Myocyte (in vitro differentiated cells): ENCODE data around the gene NYAP1. TPM values are rescaled to one million over a fixed set of nuclear protein-coding genes. Genes with fewer than 3 reads are reported as not detected.

Experiments
- DNase-seq: peaks from one replicate; pipeline ENCODE4 v3.0.0-alpha.2; 2012; ENCODE audit warnings: low read depth
- total RNA-seq: library from RNA; depleted of rRNA; stranded (reverse); fragments of >200 nt; gene quantifications from 2 replicates; pipeline ENCODE4 v1.2.3, GENCODE V29; 2014

Gene NYAP1
- total RNA-seq, 1 donor from 2014 or later = not detected

DNA sequence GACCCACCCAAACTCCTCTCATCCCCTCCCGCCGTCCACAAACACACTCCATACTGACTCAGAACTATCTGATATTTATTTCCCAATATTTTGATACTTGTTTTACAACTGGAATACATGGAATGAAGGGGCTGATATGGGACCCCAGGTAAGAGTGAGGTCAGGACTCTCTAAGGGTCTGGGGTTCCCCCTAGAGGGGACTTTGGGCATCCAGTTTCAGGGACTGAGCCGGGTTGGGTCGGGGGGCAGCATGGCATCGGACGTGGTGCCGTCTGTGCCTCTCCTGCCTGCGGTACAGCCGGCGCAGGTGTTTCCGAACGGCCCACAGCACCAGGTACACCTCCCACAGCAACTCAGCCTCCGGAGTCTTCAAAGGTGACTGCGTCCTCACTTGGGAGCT lies 27.2 kb upstream of the NYAP1 start:
- no peak for DNase-seq

DNA sequence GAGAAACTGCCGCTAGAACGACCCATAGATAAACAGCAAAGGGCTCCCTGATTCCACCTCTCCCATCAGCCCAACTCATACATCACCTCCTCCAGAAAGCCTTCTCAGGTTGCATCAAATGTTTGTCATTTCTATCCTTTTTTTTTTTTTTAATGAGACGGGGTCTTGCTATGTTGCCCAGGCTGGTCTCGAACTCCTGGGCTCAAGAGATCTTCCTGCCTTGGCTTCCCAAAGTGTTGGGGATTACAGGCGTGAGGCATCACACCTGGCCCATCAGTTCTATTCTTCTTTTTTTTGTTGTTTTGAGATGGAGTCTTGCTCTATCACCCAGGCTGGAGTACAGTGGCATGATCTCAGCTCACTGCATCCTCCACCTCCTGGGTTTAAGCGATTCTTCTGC lies 26.7 kb upstream of the NYAP1 start:
- no peak for DNase-seq

DNA sequence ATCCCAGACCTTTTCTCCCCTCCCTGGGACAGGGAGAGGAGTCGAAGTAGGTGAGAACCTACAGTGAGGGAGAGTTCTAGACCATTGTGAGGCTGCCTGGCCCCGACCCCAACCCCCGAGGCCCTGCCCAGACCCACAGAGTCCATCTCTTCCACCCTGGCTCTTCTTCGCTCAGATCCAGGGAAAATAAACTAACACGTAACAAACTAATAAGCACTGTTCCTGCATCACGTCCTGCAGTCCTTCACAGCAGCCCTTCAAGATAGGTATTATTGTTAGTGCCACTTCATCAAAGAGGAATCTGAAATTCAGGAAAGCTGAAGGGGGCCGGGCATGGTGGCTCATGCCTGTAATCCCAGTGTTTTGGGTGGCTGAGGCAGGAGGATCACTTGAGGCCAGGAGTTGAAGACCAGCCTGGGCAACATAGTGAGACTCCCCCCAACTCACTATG lies 19.5 kb upstream of the NYAP1 start, which contains the start of gene SPACDR:
Gene SPACDR (minus strand): TSS at position 51 of the 451 bp plus-strand sequence. CDS start 235 bp downstream, outside the sequence.
- DNase-seq = no peak

DNA sequence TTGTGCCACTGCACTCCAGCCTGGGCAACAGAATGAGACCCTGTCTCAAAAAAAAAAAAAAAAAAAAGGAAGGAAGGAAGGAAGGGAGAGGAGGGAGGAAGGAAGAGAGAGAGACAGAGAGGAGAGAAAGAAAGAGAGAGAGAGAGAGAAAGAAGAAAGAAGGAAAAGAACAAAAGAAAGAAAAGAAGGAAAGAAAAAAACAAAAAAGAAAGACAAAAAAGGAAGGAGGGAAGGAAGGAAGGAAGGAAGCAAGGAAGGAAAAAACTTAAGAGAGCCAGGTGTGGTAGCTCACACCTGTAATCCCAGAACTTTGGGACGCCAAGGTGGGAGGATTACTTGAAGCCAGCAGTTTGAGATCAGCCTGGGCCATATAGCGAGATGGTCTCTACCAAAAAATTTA lies 18.9 kb upstream of the NYAP1 start:
- DNase-seq = no peak

DNA sequence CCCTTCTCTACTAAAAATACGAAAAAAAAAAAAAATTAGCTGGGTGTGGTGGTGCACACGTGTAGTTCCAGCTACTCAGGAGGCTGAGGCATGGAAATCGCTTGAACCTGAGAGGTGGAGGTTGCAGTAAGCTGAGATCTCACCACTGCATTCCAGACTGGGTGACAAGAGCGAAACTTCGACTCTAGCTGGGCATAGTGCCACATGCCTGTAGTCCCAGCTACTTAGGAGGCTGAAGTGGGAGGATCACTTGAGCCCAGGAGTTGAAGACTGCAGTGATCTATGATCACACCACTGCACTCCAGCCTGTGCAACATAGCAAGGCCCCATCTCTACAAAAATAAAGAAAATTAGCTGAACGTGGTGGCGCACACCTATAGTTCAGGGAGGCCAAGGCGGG lies 18.4 kb upstream of the NYAP1 start:
- DNase-seq = no peak

DNA sequence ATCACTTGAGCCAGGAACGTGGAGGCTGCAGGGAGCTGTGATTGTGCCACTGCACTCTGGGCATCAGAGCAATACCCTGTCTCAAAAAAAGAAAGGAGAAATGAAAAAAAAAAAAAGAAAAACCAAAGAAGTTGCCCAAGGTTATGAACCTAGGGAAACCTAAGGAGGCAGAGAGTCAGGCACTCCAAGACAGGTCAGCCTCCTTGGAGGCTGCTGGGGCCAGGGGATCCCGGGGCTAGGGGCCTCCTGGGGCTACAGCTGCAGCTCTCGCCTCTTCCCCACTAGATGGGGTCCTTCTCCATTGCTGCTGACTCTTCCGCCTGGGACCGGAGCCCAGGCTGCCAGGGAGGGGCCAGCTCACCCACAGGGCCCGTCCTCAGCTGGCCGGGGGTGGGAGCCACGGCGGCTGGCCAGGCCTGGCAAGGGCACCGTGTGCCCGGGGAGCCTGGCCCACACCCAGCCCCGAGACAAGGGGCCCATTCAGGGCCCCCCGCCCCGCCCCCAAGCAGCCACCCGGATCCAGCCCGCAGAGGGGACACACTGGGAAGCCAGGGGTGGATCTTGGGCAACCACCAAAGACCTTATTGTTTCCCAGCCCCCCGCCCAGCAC lies 17.9 kb upstream of the NYAP1 start:
- peak; percentile 95 for DNase-seq

DNA sequence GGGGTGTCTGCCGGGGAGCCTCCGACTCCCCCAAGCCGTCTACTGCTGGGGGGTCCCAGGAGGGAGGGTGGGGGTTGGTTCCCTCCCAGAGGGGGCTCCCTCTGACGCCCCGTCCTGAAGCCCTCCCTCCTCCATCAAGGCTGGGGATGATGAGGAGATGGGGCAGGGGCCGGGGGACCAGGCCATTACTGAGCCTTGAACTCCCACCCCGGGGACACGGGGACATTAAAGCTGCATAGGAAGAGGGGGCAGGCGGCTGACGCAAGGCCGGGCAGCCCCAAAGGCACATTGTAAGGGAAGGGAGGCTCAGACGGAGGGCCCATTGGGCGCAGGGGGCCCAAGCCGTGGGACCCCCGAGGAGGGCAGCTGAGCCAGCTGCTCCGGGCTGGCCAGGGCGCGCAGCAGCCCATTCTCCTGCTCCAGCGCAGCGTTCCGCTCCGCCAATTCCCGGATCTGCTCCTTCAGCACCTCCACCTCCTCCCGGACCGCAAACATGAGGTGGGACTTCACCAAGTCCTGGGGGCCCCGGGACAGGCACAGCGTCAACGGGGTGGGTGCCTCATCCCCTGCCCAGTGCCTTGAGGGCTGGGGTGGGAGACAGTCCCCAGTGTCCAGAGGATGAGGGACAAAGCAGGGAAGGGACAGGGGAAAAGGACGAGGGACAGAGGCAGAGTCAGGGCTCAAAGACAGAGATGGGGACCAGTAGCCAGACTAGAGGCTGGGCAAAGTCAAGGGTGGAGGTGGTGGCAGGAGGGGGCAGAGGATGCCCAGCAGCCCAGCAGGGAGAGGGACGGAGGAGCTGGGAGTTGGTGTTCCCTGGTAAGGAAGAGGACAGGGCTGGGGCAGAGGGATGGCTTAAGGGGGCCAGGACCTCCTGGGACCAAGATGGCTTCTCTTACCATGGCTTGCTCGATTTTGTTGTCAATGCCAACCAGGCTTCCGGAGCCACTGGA lies 16.8 kb upstream of the NYAP1 start:
- DNase-seq = no peak

DNA sequence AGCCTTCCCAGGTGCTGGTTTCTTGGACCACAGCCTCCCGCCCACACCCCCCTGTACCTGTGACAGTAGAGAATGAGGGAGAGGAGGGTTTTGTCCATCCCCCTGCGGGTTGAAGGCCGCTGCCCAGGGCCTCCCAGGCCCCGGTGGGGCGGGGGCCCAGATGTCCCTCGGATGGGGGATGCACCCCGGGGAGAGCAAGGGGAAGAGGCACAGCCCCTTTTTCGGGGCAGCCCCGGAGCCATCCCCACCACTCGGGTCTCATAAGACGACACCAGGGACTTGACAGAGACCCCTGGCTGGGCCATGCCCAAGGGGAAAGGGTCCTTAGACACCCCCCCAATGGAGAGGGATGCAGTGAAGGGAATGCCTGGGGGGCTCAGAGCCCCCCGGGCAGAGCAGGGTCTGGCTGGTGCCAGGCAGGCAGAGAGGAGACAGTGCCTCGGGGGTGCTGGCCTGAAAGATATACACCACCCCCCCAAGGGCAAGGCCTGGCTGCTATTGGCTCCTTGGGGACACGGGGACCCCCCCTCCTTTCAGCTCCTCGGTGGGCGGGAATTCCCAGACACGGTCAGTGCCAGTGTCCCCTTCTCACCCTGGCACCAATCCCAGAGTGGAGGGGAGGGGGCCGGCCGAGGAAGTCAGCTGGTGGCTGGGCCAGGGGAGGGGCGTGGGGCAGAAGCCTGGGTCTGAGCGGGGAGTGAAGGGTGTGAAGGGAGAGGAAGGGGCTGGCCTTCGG lies 15.9 kb upstream of the NYAP1 start:
- DNase-seq = no peak

DNA sequence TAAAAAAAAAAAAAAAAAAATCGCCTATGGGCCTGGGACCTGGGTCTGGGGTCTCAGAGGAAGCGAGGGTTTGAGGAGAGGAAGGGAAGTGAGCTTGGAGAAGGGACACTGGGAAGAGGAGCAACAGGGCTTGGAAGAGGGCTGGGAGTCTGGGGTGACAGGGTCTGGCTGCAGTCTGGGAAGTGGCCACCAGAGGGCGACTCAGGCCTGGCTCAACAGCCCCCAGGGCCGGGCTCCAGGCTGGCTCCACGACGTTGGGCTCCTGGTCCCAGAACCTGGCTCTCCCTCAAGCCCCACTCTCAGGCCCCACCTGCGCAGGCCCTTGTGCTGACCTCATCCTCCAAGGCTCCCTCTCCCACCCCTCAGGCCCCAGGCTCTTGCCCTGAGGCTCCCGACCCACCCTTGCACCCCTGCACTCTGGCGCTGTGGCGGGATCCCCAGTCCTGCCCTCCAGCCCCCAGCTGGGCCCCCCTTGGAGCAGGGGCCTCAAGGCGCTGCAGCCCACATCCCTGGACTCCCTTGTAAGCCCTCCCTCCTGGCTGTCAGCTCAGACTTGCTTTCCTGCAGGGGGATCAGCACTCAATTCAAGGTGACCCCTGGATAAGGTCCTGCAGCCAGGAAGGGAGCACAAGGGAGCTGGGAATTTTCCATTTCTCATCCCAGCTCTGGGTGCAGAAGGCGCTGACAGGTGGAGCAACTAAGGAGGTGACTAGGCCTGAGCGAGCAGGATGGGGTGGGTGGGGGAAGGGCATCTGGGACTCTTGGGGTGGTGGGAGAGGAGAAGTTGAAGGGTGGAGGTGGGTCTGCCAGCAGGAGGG lies 14.3 kb upstream of the NYAP1 start:
- DNase-seq = peak; percentile 79

DNA sequence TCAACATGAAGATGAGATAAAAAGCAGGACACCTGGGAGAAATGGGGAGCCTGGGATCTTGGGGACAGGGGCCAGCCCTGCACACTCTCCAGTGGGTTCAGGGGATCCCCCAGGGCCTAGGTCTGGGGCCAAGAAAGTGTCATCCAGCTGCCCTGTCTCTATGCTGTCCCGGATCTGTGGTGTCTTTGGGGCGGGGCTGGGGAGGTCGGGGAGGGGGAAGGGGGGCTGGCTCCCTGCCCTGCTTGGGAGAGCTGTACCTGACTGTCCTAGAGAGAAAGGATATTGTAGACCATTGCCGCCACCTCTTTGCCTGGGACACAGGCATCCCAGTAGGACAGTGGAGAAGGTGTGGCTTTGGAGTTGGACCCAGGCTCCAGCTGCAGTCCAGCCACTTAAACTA lies 12.7 kb upstream of the NYAP1 start:
- no peak for DNase-seq

DNA sequence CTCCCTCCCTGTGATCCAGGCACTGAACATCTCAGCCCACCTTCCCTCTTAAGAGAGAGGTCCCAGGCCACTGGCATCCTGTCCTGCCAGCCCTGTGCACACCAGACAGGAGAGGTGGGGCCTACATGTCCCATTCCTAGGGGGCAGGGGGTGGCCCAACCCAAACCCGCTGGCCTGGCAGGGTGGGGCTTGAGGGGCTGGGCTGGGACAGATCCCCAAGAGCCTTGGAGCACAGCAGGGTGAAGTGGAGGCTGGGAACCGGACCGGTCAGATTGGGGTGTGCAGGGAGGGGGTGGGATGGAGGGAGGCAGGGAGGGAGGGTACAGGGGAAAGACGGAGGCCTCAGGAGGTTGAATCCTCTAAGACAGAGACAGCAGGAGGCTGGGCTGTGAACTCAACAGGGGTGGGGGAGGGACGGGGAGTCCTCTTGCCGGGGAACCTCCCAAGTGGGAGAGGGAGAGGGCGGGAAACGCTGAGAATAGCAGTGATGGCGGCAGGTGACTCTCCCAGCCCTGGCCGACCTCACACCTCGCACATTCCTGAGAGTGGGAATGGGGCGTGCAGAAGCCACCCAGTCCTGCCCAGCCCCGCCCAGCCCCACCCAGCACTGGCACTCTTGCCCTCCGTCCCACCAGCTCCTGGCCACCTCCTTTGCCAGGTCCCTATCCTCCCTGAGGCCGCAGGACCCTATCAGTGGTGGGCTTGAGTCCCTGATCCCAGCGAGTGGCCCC lies 11.4 kb upstream of the NYAP1 start:
- DNase-seq = peak; percentile 47

DNA sequence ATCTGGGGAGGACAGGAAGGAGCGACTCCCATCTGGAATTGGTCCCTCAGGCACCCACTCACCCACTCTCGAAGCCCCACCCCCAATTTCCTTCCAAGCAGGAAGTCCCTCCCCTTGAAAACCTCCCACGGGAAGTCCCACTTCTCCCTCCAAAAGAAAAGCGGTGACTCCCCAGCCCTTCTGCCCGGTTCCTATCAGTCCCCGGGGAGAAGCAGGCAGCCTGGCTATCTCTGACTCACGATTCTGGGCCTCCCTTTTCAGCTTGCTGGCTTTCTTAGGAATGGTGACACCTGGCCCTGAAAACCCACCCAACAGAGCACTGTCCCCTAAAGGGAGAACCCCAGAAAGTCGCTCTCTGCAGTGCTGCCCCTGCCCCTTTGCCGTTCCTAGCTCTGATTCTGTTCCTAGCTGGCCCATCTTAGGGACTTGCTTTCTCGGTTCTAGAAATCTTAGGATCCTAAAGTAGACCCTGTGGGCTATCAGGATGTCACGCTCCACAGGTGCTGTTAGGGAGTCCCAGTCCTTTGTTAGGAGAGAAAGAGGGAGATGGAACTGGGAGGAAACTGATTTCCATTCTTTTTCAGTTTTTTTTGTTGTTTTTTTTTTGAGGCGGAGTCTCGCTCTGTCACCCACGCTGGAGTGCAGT lies 10.8 kb upstream of the NYAP1 start:
- peak; percentile 61 for DNase-seq

DNA sequence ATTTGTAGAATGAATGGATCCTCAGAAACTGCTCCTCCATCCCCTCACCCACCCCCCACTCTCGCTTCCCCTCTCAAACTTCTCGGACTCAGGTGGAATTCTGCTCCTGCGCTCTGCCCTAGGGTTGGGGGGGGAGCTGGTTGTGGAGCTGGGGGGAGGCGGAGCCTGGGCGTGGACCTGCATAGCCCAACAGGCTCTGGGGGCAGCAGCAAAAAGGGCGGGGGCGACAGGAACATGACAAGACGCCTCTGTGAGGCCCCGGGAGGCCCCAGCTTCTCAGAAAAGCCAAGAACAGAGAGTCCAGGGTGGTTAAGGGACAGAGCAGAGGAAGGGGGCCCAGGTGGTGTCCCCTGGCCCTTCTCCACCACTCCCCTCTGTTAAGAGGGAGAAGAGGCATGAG lies 8.2 kb upstream of the NYAP1 start:
- DNase-seq = no peak

DNA sequence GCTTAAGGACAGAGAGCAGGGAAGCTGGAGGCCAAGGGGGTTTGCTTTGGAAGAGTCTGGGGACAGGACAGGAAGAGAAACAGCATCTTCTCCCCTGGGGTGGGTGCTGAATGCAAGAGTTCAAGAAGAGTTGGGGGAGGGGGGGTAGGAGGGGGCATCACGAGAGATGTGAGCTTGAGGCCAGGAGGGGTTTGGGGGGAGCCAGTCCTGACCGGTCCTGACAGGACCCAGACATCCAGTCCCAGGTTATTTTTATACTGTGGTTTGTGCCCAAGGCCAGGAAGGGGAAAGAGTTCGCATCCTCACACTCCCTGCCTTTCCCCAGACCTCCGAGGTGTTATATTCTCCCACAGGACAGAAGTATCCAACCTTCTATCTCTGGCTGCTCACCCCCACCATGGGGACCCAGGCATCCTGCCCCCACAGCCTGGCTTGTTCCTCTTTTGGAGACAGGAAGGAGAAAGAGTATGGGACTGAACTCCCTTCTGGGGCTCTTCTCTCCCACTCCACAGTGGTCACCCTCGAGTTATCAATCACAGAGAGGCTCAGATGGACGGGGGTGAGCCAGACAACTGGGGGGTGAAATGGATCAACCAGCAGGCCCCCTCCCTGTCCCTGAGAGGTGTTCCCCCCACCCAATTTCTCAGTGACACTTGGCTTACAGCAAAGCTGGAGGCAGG lies 7.5 kb upstream of the NYAP1 start:
- peak; percentile 61 for DNase-seq

DNA sequence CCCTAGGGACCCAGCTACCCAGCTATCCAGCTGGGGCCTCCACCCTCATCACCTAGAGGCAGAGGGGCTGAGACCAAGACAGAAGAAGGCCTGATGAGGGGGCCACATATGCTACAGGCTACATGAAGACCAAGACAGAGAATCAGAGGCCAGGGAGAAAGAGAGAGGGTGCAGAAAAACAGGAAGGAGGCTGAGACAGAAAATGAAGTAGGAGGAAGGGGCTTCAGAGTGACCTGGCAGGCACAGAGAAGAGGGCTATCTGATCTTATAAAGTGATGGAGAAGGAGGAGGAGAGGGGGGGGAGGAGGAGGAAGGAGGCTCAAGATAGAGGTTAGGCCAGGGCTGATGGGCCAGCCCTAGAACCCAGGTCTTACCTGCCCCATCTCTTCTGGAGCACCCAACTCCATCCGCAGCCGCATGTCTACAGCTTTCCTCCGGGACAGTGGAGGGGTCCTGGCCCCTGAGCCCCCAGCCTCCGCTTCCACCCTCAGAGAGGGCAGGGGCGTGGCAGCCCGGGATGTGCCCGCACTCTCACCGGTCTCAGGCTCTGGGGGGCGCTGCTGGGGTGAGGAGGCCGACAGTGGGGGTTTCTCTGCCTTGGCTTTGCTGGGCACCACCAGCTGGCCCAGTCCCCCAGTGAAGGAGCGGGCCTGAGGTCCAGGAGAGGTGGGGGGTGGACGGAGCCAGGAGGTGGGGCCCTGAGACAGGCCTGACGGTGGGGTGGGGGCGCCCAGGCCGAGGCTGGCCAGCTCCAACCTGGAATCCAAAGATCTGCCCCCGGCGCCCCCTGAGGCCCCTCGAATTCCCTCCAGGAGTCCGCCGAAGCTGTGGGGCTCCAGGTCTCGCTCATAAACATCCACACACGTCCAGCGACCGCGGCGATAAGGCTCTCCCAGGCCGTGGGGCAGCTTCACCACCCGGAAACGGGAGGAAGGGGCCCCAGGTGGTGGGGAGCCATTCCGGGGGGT lies 6.5 kb upstream of the NYAP1 start:
- peak; percentile 48 for DNase-seq

DNA sequence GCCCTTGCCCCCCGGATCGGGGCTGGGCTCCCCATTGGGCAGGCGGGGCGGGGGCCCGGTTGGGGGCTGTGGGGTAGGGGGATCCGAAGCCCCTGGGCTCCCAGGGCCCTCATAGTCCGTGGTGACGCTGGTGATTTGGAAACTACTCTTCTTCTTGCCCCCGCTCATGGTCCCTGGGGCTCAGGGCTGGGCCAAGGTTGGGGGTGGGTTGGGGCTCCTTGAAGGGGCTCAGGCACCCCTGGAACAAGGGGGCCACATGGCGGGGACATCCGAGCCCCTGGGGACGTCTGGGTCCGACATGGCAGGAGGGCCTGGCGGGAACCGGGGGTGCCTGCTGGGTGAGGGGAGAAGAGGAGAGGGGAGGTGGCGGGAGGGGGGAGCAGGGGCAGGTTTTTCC lies 5.9 kb upstream of the NYAP1 start:
- no peak for DNase-seq

DNA sequence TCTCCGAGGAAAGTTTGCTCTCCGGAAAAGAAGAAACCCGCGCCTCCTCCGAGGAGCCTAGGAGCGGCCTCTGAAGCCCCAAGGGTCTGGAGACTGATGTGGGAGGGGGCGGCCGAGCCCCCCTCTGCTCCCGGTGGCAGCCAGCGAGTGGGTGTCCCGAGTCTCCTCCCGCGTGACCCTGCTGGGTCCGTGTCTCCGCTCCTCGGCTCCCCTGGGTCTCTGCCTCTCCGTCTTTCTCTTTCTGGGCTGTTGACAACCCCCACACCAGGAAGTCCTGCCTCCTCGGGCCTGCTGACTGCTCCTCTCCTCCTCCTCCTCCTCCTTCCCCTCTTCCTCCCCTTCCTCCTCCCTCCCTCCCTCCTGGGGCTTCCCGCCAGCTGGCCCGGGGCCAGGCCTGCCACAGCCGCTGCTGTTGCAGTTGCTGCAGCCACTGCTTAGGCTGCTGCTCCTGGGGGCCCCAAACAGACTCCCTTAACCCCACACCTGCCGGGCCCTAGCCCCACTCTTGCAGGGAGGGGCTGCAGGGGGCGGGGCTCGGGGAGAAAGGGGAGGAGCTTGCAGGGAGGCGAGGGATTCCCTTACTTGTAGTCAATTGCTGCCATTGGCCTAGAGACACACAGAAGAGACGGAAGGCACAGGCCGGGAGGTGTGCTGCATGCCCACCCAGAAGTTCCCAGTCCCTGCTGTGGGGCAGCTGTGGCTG lies 4.6 kb upstream of the NYAP1 start, which contains the start of gene TSC22D4:
Gene TSC22D4 (minus strand): TSS at position 257 of the 703 bp plus-strand sequence. CDS start 1,176 bp downstream, outside the sequence.
- DNase-seq = peak; percentile 96
